Chondrocyte (in vitro differentiated cells): ENCODE data around the gene LCNL1. TPM values are rescaled to one million over a fixed set of nuclear protein-coding genes. Genes with fewer than 3 reads are reported as not detected.

Experiments
- DNase-seq: peaks from one replicate; pipeline ENCODE4 v3.0.0; 2021; ENCODE audit warnings: mixed read lengths, low spot score
- H3K27ac Mint-ChIP-seq: one replicate; pipeline ENCODE4 v1.8.0; 2021; ENCODE audit warnings: mild to moderate bottlenecking, moderate library complexity, mixed read lengths; ENCODE audit not compliant: unreplicated experiment
- H3K27me3 Mint-ChIP-seq: 2 replicates; pipeline ENCODE4 v1.8.0; 2021; ENCODE audit warnings: low read depth, mixed read lengths
- H3K36me3 Mint-ChIP-seq: 2 replicates; pipeline ENCODE4 v1.8.0; 2021; ENCODE audit warnings: low read depth, mixed read lengths
- H3K4me1 Mint-ChIP-seq: 2 replicates; pipeline ENCODE4 v1.8.0; 2021; ENCODE audit warnings: low read depth, mild to moderate bottlenecking, mixed read lengths
- H3K4me3 Mint-ChIP-seq: one replicate; pipeline ENCODE4 v1.8.0; 2021; ENCODE audit warnings: mild to moderate bottlenecking, moderate library complexity, mixed read lengths; ENCODE audit not compliant: unreplicated experiment
- H3K9me3 Mint-ChIP-seq: 2 replicates; pipeline ENCODE4 v1.8.0; 2021; ENCODE audit warnings: low read depth, mixed read lengths
- total RNA-seq: library from RNA; stranded (reverse); gene quantifications from 3 replicates; pipeline ENCODE4 v1.2.1, GENCODE V29; 2021
- TF ChIP-seq, protein P1 (sequence below): fragments of 200-600 bp; sonication (generic); IDR thresholded peaks from 2 replicates; pipeline ENCODE4 v1.5.0; 2021; ENCODE audit warnings: antibody characterized with exemption, mild to moderate bottlenecking, moderate library complexity

Gene LCNL1
- total RNA-seq, 1 donor from 2014 or later: 5.2 TPM

GRCh38 chr9:136939431-136939995, 43.3 kb upstream of the LCNL1 start:
- TF ChIP-seq, protein P1, sequence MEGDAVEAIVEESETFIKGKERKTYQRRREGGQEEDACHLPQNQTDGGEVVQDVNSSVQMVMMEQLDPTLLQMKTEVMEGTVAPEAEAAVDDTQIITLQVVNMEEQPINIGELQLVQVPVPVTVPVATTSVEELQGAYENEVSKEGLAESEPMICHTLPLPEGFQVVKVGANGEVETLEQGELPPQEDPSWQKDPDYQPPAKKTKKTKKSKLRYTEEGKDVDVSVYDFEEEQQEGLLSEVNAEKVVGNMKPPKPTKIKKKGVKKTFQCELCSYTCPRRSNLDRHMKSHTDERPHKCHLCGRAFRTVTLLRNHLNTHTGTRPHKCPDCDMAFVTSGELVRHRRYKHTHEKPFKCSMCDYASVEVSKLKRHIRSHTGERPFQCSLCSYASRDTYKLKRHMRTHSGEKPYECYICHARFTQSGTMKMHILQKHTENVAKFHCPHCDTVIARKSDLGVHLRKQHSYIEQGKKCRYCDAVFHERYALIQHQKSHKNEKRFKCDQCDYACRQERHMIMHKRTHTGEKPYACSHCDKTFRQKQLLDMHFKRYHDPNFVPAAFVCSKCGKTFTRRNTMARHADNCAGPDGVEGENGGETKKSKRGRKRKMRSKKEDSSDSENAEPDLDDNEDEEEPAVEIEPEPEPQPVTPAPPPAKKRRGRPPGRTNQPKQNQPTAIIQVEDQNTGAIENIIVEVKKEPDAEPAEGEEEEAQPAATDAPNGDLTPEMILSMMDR: no peak
- Mint-ChIP-seq H3K27ac (no peak overlapping the region), H3K36me3 (peaks cover 12% of the 10 kb centered on the region), H3K4me1 (peaks cover 3% of the 10 kb centered on the region), H3K9me3 (peaks cover 2% of the 10 kb centered on the region), H3K27me3 (no peaks in the 10 kb centered on the region), H3K4me3 (no peak overlapping the region)
- DNase-seq: peak; percentile 81

GRCh38 chr9:136939996-136940525, 42.7 kb upstream of the LCNL1 start:
- peaks cover 2% of the 10 kb centered on the region for H3K9me3 Mint-ChIP-seq
- H3K4me1 Mint-ChIP-seq: peaks cover 6% of the 10 kb centered on the region
- H3K27ac Mint-ChIP-seq: no peak overlapping the region
- TF ChIP-seq, protein P1: no peak
- H3K4me3 Mint-ChIP-seq: no peak overlapping the region
- peak; percentile 82 for DNase-seq
- H3K36me3 Mint-ChIP-seq: peaks cover 12% of the 10 kb centered on the region
- no peaks in the 10 kb centered on the region for H3K27me3 Mint-ChIP-seq

DNA sequence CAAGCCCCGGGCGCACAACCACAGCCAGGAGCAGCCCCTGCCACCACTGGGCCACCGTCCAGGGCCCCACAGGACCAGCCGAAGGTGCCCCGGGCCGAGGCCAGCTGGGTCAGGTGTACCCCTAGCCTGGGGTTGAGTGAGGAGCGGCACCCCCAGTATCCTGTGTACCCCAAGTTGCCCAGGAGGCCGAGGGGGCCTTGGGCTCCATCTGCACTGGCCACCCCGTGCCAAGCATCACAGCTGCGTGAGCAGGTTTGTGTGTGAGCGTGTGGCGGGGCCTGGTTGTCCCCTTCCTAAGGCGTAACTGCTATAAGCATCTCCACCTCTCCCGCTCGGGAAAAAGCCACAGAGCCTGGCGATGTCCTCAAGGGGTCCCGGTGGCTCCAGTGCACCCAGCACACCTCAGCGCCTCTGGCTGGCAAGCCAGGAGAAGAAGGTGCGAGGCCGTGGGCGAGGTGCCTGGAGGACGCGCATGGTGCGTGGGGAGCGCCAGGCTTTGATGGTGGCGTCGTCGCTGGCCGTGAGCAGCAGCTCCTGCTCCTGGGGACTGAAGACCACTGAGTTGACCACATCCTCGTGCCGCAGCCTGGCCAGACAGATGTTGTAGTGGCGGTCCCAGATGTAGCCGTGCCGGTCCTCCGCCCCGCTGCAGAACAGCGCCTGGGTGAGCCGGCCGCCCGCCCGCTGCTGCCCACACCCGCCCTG, 42.1 kb upstream of the LCNL1 start:
- peaks cover 6% of the 10 kb centered on the region for H3K4me1 Mint-ChIP-seq
- no peak overlapping the region for H3K27ac Mint-ChIP-seq
- peaks cover 12% of the 10 kb centered on the region for H3K36me3 Mint-ChIP-seq
- H3K27me3 Mint-ChIP-seq: no peaks in the 10 kb centered on the region
- peaks cover 2% of the 10 kb centered on the region for H3K9me3 Mint-ChIP-seq
- DNase-seq: peak; percentile 90
- H3K4me3 Mint-ChIP-seq: no peak overlapping the region
- TF ChIP-seq, protein P1: no peak

DNA sequence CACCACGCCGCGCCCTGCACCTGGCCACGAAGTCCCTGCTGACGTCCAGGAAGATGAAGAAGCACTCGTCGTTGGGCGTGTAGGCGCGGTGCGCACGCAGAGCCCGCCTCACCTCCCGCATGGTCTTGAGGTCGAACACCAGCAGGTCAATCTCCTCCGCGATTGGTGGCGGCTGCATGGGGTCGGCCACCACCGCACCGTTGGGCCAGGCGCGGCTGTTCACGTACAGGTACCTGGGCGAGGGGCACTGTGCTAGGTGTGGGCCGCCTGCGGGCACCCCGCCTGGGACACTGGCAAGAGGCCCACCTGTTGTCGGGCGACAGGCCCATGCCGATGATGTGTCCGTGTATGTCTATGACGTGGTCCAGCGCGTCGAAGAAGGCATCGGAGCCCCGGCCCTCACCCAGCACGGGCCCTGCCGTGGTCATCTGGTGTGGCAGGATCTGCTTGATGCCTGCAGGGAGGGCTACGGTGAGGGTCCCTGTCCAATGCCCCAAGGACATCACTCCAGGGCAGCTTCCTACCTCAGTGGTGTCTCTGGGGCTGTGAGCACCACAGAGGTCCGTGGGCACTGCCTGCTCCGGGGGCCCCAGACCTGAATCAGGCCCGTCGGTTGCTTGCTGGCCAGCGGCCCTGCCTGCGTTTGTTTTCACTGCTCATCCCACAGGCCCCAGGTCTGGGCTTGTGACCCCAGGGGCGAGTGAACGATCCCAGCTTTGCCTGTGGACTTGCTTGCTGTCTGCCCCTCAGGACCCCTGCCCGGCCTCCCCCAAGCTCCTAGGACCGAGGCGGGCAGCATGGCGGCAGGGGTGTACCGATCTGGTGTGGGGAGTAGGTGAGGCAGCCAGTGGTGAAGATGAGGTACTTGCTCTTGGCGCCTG, 41.3 kb upstream of the LCNL1 start:
- H3K4me1 Mint-ChIP-seq: peaks cover 6% of the 10 kb centered on the region
- TF ChIP-seq, protein P1: no peak
- peaks cover 2% of the 10 kb centered on the region for H3K9me3 Mint-ChIP-seq
- DNase-seq: peak; percentile 91
- peaks cover 12% of the 10 kb centered on the region for H3K36me3 Mint-ChIP-seq
- H3K27me3 Mint-ChIP-seq: no peaks in the 10 kb centered on the region
- H3K4me3 Mint-ChIP-seq: no peak overlapping the region
- no peak overlapping the region for H3K27ac Mint-ChIP-seq
